ENCODE measurements around the gene ARVCF. TPM values are rescaled to one million over a fixed set of nuclear protein-coding genes. Genes with fewer than 3 reads are reported as not detected.

Gene ARVCF
- total RNA-seq, 1 experiment from 2014 or later: 8.2 TPM

- intact Hi-C loops (cut with micrococcal nuclease; ENCODE audit: unreplicated experiment): no loop called here
- no TSS peak for BruUV-seq (replicated peaks)
Observed at GRCh38 chr22:19986410-19987341, 29.9 kb downstream of the ARVCF start.

DNA sequence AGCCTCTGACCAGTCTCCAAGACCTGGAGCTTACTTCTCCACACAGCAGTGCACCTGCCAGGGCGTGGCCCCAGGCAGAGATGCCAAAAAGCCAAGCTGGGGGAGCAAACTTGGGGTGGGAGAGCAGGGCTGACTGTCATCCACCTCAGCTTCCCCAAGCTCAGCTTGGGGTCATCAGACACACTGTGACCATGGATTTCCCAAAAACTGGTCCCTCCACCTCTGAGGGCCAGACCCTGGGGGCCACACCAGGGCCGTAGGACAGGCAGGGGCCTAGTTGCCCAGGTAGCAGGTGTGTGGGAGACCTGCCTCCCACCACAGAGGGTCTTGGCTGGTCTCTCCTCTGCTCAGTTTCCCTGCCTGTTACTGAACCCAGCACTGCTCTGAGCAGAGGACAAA lies 30.6 kb downstream of the ARVCF start:
- no peak for DNase-seq (ENCODE audit: low read depth, low spot score)
- H3K4me3 ChIP-seq (ENCODE audit: low read depth in 2 of 2, low read length in 2 of 2): peak overlapping the region; percentile 54 to 57
- no TSS peak for BruUV-seq (replicated peaks)
- ChIA-PET POLR2A (interaction anchor here (0.6 kb wide), 1 partner anchor 12 kb away, joined by 3 read pairs; no protein-coding TSS in a partner anchor), CTCF (interaction anchor here (0.6 kb wide), 1 partner anchor 125 kb away, joined by 3 read pairs; no protein-coding TSS in a partner anchor)
- in situ Hi-C loops (cut with HindIII; ENCODE audit: low pct_unique_long_range_greater_than_20kb, low sequenced_read_pairs) (no loop called here), intact Hi-C loops (cut with micrococcal nuclease; ENCODE audit: unreplicated experiment) (no loop called here)
- no peaks in the 10 kb centered on the region for H3K27me3 ChIP-seq (ENCODE audit: control insufficient read depth, insufficient read depth, low read length)
- no peaks in the 10 kb centered on the region for H3K9me3 ChIP-seq (ENCODE audit: control insufficient read depth, insufficient read depth, low read depth, low read length)
- no peak overlapping the region for H3K27ac ChIP-seq (ENCODE audit: low read length)
- H3K4me1 ChIP-seq (ENCODE audit: control insufficient read depth, insufficient read depth, low read length): peaks cover 12% of the 10 kb centered on the region; the same call in 1 of the 2 replicates
- ATAC-seq: no peak
- H3K36me3 ChIP-seq (ENCODE audit: control insufficient read depth, insufficient read depth, low read length): no peaks in the 10 kb centered on the region
- TF ChIP-seq TCF7L2 (IDR thresholded peaks at IDR 0.05; ENCODE audit: low read depth, low read length): no peak
- TF ChIP-seq, protein P1, sequence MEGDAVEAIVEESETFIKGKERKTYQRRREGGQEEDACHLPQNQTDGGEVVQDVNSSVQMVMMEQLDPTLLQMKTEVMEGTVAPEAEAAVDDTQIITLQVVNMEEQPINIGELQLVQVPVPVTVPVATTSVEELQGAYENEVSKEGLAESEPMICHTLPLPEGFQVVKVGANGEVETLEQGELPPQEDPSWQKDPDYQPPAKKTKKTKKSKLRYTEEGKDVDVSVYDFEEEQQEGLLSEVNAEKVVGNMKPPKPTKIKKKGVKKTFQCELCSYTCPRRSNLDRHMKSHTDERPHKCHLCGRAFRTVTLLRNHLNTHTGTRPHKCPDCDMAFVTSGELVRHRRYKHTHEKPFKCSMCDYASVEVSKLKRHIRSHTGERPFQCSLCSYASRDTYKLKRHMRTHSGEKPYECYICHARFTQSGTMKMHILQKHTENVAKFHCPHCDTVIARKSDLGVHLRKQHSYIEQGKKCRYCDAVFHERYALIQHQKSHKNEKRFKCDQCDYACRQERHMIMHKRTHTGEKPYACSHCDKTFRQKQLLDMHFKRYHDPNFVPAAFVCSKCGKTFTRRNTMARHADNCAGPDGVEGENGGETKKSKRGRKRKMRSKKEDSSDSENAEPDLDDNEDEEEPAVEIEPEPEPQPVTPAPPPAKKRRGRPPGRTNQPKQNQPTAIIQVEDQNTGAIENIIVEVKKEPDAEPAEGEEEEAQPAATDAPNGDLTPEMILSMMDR (IDR thresholded peaks at IDR 0.05): no peak
- TF ChIP-seq SIN3A (IDR thresholded peaks at IDR 0.05; ENCODE audit: borderline replicate concordance, insufficient read depth, low read depth, low read length): no peak
- TF ChIP-seq POLR2AphosphoS5 (IDR thresholded peaks at IDR 0.05; ENCODE audit: low read depth, low read length): no peak
- TF ChIP-seq, protein P2, sequence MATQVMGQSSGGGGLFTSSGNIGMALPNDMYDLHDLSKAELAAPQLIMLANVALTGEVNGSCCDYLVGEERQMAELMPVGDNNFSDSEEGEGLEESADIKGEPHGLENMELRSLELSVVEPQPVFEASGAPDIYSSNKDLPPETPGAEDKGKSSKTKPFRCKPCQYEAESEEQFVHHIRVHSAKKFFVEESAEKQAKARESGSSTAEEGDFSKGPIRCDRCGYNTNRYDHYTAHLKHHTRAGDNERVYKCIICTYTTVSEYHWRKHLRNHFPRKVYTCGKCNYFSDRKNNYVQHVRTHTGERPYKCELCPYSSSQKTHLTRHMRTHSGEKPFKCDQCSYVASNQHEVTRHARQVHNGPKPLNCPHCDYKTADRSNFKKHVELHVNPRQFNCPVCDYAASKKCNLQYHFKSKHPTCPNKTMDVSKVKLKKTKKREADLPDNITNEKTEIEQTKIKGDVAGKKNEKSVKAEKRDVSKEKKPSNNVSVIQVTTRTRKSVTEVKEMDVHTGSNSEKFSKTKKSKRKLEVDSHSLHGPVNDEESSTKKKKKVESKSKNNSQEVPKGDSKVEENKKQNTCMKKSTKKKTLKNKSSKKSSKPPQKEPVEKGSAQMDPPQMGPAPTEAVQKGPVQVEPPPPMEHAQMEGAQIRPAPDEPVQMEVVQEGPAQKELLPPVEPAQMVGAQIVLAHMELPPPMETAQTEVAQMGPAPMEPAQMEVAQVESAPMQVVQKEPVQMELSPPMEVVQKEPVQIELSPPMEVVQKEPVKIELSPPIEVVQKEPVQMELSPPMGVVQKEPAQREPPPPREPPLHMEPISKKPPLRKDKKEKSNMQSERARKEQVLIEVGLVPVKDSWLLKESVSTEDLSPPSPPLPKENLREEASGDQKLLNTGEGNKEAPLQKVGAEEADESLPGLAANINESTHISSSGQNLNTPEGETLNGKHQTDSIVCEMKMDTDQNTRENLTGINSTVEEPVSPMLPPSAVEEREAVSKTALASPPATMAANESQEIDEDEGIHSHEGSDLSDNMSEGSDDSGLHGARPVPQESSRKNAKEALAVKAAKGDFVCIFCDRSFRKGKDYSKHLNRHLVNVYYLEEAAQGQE (IDR thresholded peaks at IDR 0.05; ENCODE audit: insufficient read depth in 1 of 2, low read depth in 2 of 2, low read length in 1 of 2): no peak

More at GRCh38 chr22:19986410-19987341, 29.9 kb downstream of the ARVCF start:
- TF ChIP-seq SIN3A (IDR thresholded peaks at IDR 0.05; ENCODE audit: borderline replicate concordance, insufficient read depth, low read depth, low read length) (no peak), POLR2AphosphoS5 (IDR thresholded peaks at IDR 0.05; ENCODE audit: low read depth, low read length) (no peak), TCF7L2 (IDR thresholded peaks at IDR 0.05; ENCODE audit: low read depth, low read length) (no peak)
- TF ChIP-seq, protein P1 (IDR thresholded peaks at IDR 0.05): no peak
- TF ChIP-seq, protein P2 (IDR thresholded peaks at IDR 0.05; ENCODE audit: insufficient read depth in 1 of 2, low read depth in 2 of 2, low read length in 1 of 2): no peak
- POLR2A ChIA-PET: interaction anchor here (0.6 kb wide), 1 partner anchor 12 kb away, joined by 3 read pairs; no protein-coding TSS in a partner anchor
- in situ Hi-C loops (cut with HindIII; ENCODE audit: low pct_unique_long_range_greater_than_20kb, low sequenced_read_pairs): no loop called here
- Histone ChIP-seq H3K36me3 (ENCODE audit: control insufficient read depth, insufficient read depth, low read length) (no peaks in the 10 kb centered on the region), H3K4me3 (ENCODE audit: low read depth in 2 of 2, low read length in 2 of 2) (peak overlapping the region; percentile 54 to 57), H3K9me3 (ENCODE audit: control insufficient read depth, insufficient read depth, low read depth, low read length) (no peaks in the 10 kb centered on the region), H3K27me3 (ENCODE audit: control insufficient read depth, insufficient read depth, low read length) (no peaks in the 10 kb centered on the region), H3K4me1 (ENCODE audit: control insufficient read depth, insufficient read depth, low read length) (peaks cover 12% of the 10 kb centered on the region; the same call in 1 of the 2 replicates), H3K27ac (ENCODE audit: low read length) (no peak overlapping the region)
- ATAC-seq: peak; percentile 87
- DNase-seq (ENCODE audit: low read depth, low spot score): no peak
- CTCF ChIA-PET: interaction anchor here (0.6 kb wide), 1 partner anchor 125 kb away, joined by 3 read pairs; no protein-coding TSS in a partner anchor

Measured in Panc1 (cell line).